22Rv1 (cell line): Measurements from ENCODE around the gene MBP.

Experiments used
- CTCF ChIP-seq: fragments of 450-650 bp; IDR thresholded peaks from 2 replicates; pipeline ENCODE4 v1.5.1; 2017; ENCODE audit warnings: mild to moderate bottlenecking
- ZFX ChIP-seq: fragments of 450-650 bp; IDR thresholded peaks from 2 replicates; pipeline ENCODE4 v1.6.1; 2017; ENCODE audit warnings: antibody characterized with exemption, borderline replicate concordance

- TF ChIP-seq CTCF: no peak
- TF ChIP-seq ZFX: no peak
Measured at GRCh38 chr18:76957384-76958355, 174.9 kb downstream of the MBP start.
